Gastrocnemius medialis (tissue), 4 donors: ENCODE measurements around the gene HSDL2. TPM values are rescaled to one million over a fixed set of nuclear protein-coding genes. Genes with fewer than 3 reads are reported as not detected.
"Not testable (repeated sequence)": the region's sequence is repeated elsewhere in the genome, so short reads cannot be mapped to it uniquely, and the experiment has no call there.

Experiments
- ATAC-seq, 2 donors: fragments of 150-250 bp; one replicate each; pipeline ENCODE4 v1.9.1; 2016
- DNase-seq, 2 donors: peaks; one replicate each; pipeline ENCODE4 v3.0.0-alpha.2; 2019
- H3K27ac ChIP-seq, 4 donors: fragments of 200-600 bp; sonication (generic); 1 replicate in 1 of 4; 2 replicates in 3 of 4; pipeline ENCODE4 v1.5.1; 2016 to 2018; ENCODE audit warnings: mild to moderate bottlenecking in 2 of 4, moderate library complexity in 1 of 4
- H3K27me3 ChIP-seq, 3 donors: fragments of 200-600 bp; sonication (generic) in 2 of 3; 1 replicate in 1 of 3; 2 replicates in 2 of 3; pipeline versions ENCODE4 v1.5.1 to v1.6.0; 2016 to 2019; ENCODE audit warnings: mild to moderate bottlenecking in 1 of 3, moderate library complexity in 1 of 3
- H3K36me3 ChIP-seq, 2 donors: fragments of 200-600 bp; sonication (generic) in 1 of 2; one replicate each; pipeline ENCODE4 v1.5.1; 2017 to 2018
- H3K4me1 ChIP-seq, 2 donors: fragments of 200-600 bp; sonication (generic) in 1 of 2; one replicate each; pipeline ENCODE4 v1.5.1; 2016 to 2017; ENCODE audit warnings: mild to moderate bottlenecking in 2 of 2
- H3K4me3 ChIP-seq, 4 donors: fragments of 200-600 bp; sonication (generic) in 3 of 4; 1 replicate in 1 of 4; 2 replicates in 3 of 4; pipeline ENCODE4 v1.5.1; 2016 to 2019; ENCODE audit warnings: mild to moderate bottlenecking in 2 of 4
- H3K9me3 ChIP-seq, 3 donors: fragments of 200-600 bp; sonication (generic) in 2 of 3; 1 replicate in 1 of 3; 2 replicates in 2 of 3; pipeline ENCODE4 v1.5.1; 2016 to 2019
- CTCF ChIP-seq, 5 experiments: fragments of 450-650 bp in 3 of 5; fragments of 200-600 bp in 2 of 5; sonication (generic) in 2 of 5; IDR thresholded peaks in 4 of 5; conservative IDR thresholded peaks in 1 of 5; 1 replicate in 4 of 5; 2 replicates in 1 of 5; pipeline ENCODE4 v1.5.1; 2016 to 2019; ENCODE audit warnings: antibody characterized with exemption in 5 of 5, mild to moderate bottlenecking in 3 of 5, moderate library complexity in 3 of 5
- POLR2A ChIP-seq, 2 donors: fragments of 450-650 bp; IDR thresholded peaks; one replicate each; pipeline ENCODE4 v1.6.1; 2017; ENCODE audit warnings: antibody characterized with exemption in 2 of 2, mild to moderate bottlenecking in 2 of 2, moderate library complexity in 2 of 2
- in situ Hi-C, 4 donors: fragments of 200-750 bp; cut with MboI; loops; one replicate each; pipeline versions ENCODE4 v1.15.0 to v1.8.0; 2017; ENCODE audit warnings: low sequenced_read_pairs in 4 of 4
- intact Hi-C: fragments of 100-400 bp; cut with DNase I; formaldehyde crosslinking; loops from one replicate; pipeline ENCODE4 v1.15.1; 2023; ENCODE audit warnings: low total_unique reads
- total RNA-seq, 4 donors: library from RNA; depleted of rRNA; stranded (reverse); fragments of >200 nt; gene quantifications; one replicate each; pipeline versions ENCODE4 v1.1.0 to v1.2.3, GENCODE V29; 2016

HSDL2 gene
- total RNA-seq, 4 donors from 2014 or later, result 68.9 to 106 (median 93.5) TPM

GRCh38 chr9:112355427-112355897, 24.4 kb upstream of the HSDL2 start:
- TF ChIP-seq CTCF (IDR thresholded peaks at IDR 0.05 in 4 of 5, conservative IDR thresholded peaks at IDR 0.05 in 1 of 5) (no peak), POLR2A (IDR thresholded peaks at IDR 0.05) (no peak)
- H3K9me3 ChIP-seq, result no peaks in the 10 kb centered on the region
- DNase-seq, result no peak
- H3K36me3 ChIP-seq, result no peaks in the 10 kb centered on the region
- no peaks in the 10 kb centered on the region for H3K4me1 ChIP-seq
- in situ Hi-C loops, result loop anchor here (10.0 to 25.0 kb wide), 3 partner anchors 261 to 593 kb away; partner anchors contain the start of gene UGCG (in 2 of the 4)
- no peak for ATAC-seq
- H3K27ac ChIP-seq, result no peak overlapping the region
- no peaks in the 10 kb centered on the region for H3K27me3 ChIP-seq
- H3K4me3 ChIP-seq, result no peak overlapping the region
- intact Hi-C loops, result no loop called here

GRCh38 chr9:112360047-112360804, 19.7 kb upstream of the HSDL2 start:
- Histone ChIP-seq H3K4me3 (no peak overlapping the region), H3K9me3 (no peaks in the 10 kb centered on the region), H3K4me1 (no peaks in the 10 kb centered on the region), H3K27ac (no peak overlapping the region), H3K27me3 (no peaks in the 10 kb centered on the region), H3K36me3 (no peaks in the 10 kb centered on the region)
- in situ Hi-C loops (loop anchor here (5.0 to 25.0 kb wide), 4 partner anchors 263 to 598 kb away; partner anchors contain the start of gene UGCG (in 2 of the 4)), intact Hi-C loops (loop anchor here (2.0 to 5.0 kb wide), 3 partner anchors 193 to 598 kb away; no protein-coding TSS in a partner anchor)
- DNase-seq, result no peak
- ATAC-seq, result no peak
- TF ChIP-seq POLR2A (IDR thresholded peaks at IDR 0.05), result no peak
- no peak for TF ChIP-seq CTCF (IDR thresholded peaks at IDR 0.05 in 4 of 5, conservative IDR thresholded peaks at IDR 0.05 in 1 of 5)

- no peaks in the 10 kb centered on the region for H3K36me3 ChIP-seq
- ATAC-seq (peak in 1 of 2 donors; percentile 26), DNase-seq (no peak)
- H3K27ac ChIP-seq, result no peak overlapping the region
- H3K4me3 ChIP-seq, result no peak overlapping the region
- TF ChIP-seq CTCF (IDR thresholded peaks at IDR 0.05 in 4 of 5, conservative IDR thresholded peaks at IDR 0.05 in 1 of 5), result peak; percentile 48 to 65 (median 59)
- no peak for TF ChIP-seq POLR2A (IDR thresholded peaks at IDR 0.05)
- H3K4me1 ChIP-seq, result no peaks in the 10 kb centered on the region
- no peaks in the 10 kb centered on the region for H3K9me3 ChIP-seq
- intact Hi-C loops, result loop anchor here (2.0 to 5.0 kb wide), 3 partner anchors 194 to 599 kb away; no protein-coding TSS in a partner anchor
- no peaks in the 10 kb centered on the region for H3K27me3 ChIP-seq
- in situ Hi-C loops, result loop anchor here (5.0 to 25.0 kb wide), 4 partner anchors 264 to 599 kb away; partner anchors contain the start of gene UGCG (in 2 of the 4)
These were observed 18.3 kb upstream of the HSDL2 start for GRCh38 chr9:112361601-112362000.

GRCh38 chr9:112364761-112365160, 15.1 kb upstream of the HSDL2 start:
- in situ Hi-C loops, result loop anchor here (5.0 to 25.0 kb wide), 4 partner anchors 267 to 602 kb away; partner anchors contain the start of gene UGCG (in 2 of the 4)

GRCh38 chr9:112365257-112365656, 14.7 kb upstream of the HSDL2 start:
- H3K36me3 ChIP-seq, H3K9me3 ChIP-seq, H3K27ac ChIP-seq, H3K4me3 ChIP-seq, ATAC-seq, intact Hi-C loops, DNase-seq, H3K4me1 ChIP-seq, H3K27me3 ChIP-seq: not testable (repeated sequence)
- in situ Hi-C loops, result loop anchor here (25.0 kb wide), 2 partner anchors 478 to 603 kb away; partner anchors contain the start of gene UGCG (in 2 of the 4)

More at GRCh38 chr9:112364761-112365160, 15.1 kb upstream of the HSDL2 start:
- no peak overlapping the region for H3K27ac ChIP-seq
- no peaks in the 10 kb centered on the region for H3K27me3 ChIP-seq
- no peak for ATAC-seq
- intact Hi-C loops, result loop anchor here (5.0 kb wide), 2 partner anchors 197 to 602 kb away; no protein-coding TSS in a partner anchor
- no peaks in the 10 kb centered on the region for H3K36me3 ChIP-seq
- no peak for DNase-seq
- no peak overlapping the region for H3K4me3 ChIP-seq
- no peaks in the 10 kb centered on the region for H3K9me3 ChIP-seq
- TF ChIP-seq CTCF (IDR thresholded peaks at IDR 0.05 in 4 of 5, conservative IDR thresholded peaks at IDR 0.05 in 1 of 5) (no peak), POLR2A (IDR thresholded peaks at IDR 0.05) (no peak)
- H3K4me1 ChIP-seq, result no peaks in the 10 kb centered on the region
